HCT116 (cell line): Measurements from ENCODE around the gene AKT3. TPM values are rescaled to one million over a fixed set of nuclear protein-coding genes. Genes with fewer than 3 reads are reported as not detected.

Experiments
- ATAC-seq: fragments of 200-7000 bp; cut with Tn5 transposase; 2 replicates; pipeline ENCODE4 v1.9.1; 2020; ENCODE audit warnings: mild to moderate bottlenecking, moderate library complexity
- BruUV-seq: library from RNA; stranded (reverse); fragments of 400-500 nt; replicated peaks from 2 replicates; lab custom pipeline; 2021; lab: Mats Ljungman, UMichigan
- CTCF ChIA-PET: fragments of 300-600 bp; sonication (Branson Sonifier 250); formaldehyde crosslinking; loops from one replicate; lab custom pipeline; 2021; ENCODE audit warnings: antibody characterized with exemption; lab: Charles Lee
- POLR2A ChIA-PET: fragments of 300-600, 350-600 bp; sonication (Branson Sonifier 250); formaldehyde crosslinking; loops from one replicate; lab custom pipeline; 2021; ENCODE audit warnings: antibody characterized with exemption; lab: Charles Lee
- RAD21 ChIA-PET, 2 experiments: fragments of 300-600 bp; sonication (Branson Sonifier 250); formaldehyde crosslinking; loops; one replicate each; lab custom pipeline; 2023; ENCODE audit warnings: low total read pairs in 2 of 2; ENCODE audit not compliant: uncharacterized antibody in 2 of 2, unreplicated experiment in 2 of 2, low non-redundant PET in 1 of 2; lab: Charles Lee
- DNase-seq: peaks from one replicate; pipeline ENCODE4 v3.0.0-alpha.2; 2010; ENCODE audit warnings: low read depth, low spot score
- H2AFZ ChIP-seq: fragments of 200-600 bp; shearing (Covaris generic), sonication (generic); 2 replicates; pipeline ENCODE4 v1.6.1; 2017; ENCODE audit warnings: low read depth, mixed run types, mixed read lengths, antibody characterized with exemption, low read length; ENCODE audit not compliant: poor library complexity, severe bottlenecking
- H3K27ac ChIP-seq: 2 replicates; pipeline ENCODE4 v1.5.1; 2012; ENCODE audit warnings: low read depth, low read length
- H3K27me3 ChIP-seq: fragments of 200-600 bp; sonication (generic); 2 replicates; pipeline ENCODE4 v1.6.1; 2016; ENCODE audit warnings: mixed run types, low read length, mixed read lengths; ENCODE audit not compliant: insufficient read depth
- H3K36me3 ChIP-seq, 2 experiments: fragments of 200-500 bp in 1 of 2; fragments of 200-600 bp in 1 of 2; sonication (Bioruptor generic) in 1 of 2; sonication (generic) in 1 of 2; 2 replicates each; pipeline versions ENCODE4 v1.5.1 to v1.6.1; 2014 to 2016; ENCODE audit warnings: low read length in 2 of 2, inconsistent platforms in 1 of 2, mixed read lengths in 1 of 2, mixed run types in 1 of 2; ENCODE audit not compliant: insufficient read depth in 2 of 2, control insufficient read depth in 1 of 2
- H3K4me1 ChIP-seq, 2 experiments: fragments of 200-600 bp in 1 of 2; sonication (generic) in 1 of 2; 2 replicates each; pipeline versions ENCODE4 v1.5.1 to v1.6.1; 2012 to 2017; ENCODE audit warnings: low read length in 2 of 2, inconsistent platforms in 1 of 2, mild to moderate bottlenecking in 1 of 2, mixed read lengths in 1 of 2, mixed run types in 1 of 2, moderate library complexity in 1 of 2; ENCODE audit not compliant: insufficient read depth in 2 of 2, control insufficient read depth in 1 of 2
- H3K4me2 ChIP-seq: fragments of 200-600 bp; sonication (generic); 2 replicates; pipeline ENCODE4 v1.6.1; 2017; ENCODE audit warnings: mixed run types, low read length, mixed read lengths
- H3K4me3 ChIP-seq, 2 experiments: fragments of 200-600 bp in 1 of 2; sonication (generic) in 1 of 2; replicated peaks in 1 of 2; 2 replicates each; pipeline ENCODE4 v1.5.1; 2011 to 2016; ENCODE audit warnings: low read length in 2 of 2, control low read depth in 1 of 2, low read depth in 1 of 2, mild to moderate bottlenecking in 1 of 2, mixed read lengths in 1 of 2, mixed run types in 1 of 2
- H3K79me2 ChIP-seq: fragments of 200-600 bp; sonication (generic); 2 replicates; pipeline ENCODE4 v1.6.1; 2017; ENCODE audit warnings: mild to moderate bottlenecking, mixed run types, low read length, moderate library complexity, mixed read lengths; ENCODE audit not compliant: insufficient read depth
- H3K9ac ChIP-seq: fragments of 200-600 bp; sonication (generic); 2 replicates; pipeline ENCODE4 v1.6.1; 2016; ENCODE audit warnings: low read length, mixed read lengths
- H3K9me2 ChIP-seq: fragments of 200-600 bp; sonication (generic), shearing (Covaris generic); 2 replicates; pipeline ENCODE4 v1.6.1; 2017; ENCODE audit warnings: mixed run types, mild to moderate bottlenecking, moderate library complexity; ENCODE audit not compliant: insufficient read depth
- H3K9me3 ChIP-seq, 2 experiments: fragments of 200-500 bp in 1 of 2; fragments of 200-600 bp in 1 of 2; sonication (Bioruptor generic) in 1 of 2; sonication (generic) in 1 of 2; 2 replicates each; pipeline ENCODE4 v1.6.1; 2014 to 2017; ENCODE audit warnings: low read length in 2 of 2, mixed read lengths in 2 of 2, inconsistent platforms in 1 of 2, low read depth in 1 of 2, mild to moderate bottlenecking in 1 of 2, mixed run types in 1 of 2, moderate library complexity in 1 of 2; ENCODE audit not compliant: control insufficient read depth in 1 of 2, insufficient read depth in 1 of 2
- H4K20me1 ChIP-seq: fragments of 200-600 bp; sonication (generic), shearing (Covaris generic); 2 replicates; pipeline ENCODE4 v1.6.1; 2017; ENCODE audit warnings: mixed run types, mild to moderate bottlenecking, moderate library complexity; ENCODE audit not compliant: insufficient read depth
- ATF3 ChIP-seq: IDR thresholded peaks from 2 replicates; pipeline ENCODE4 v1.6.1; 2012
- CBX3 ChIP-seq: IDR thresholded peaks from 2 replicates; pipeline ENCODE4 v1.6.1; 2012; ENCODE audit warnings: low read depth
- CEBPB ChIP-seq: IDR thresholded peaks from 2 replicates; pipeline ENCODE4 v1.6.1; 2012; ENCODE audit warnings: low read depth
- CTCF ChIP-seq, 3 experiments: fragments of 200-600 bp in 1 of 3; sonication (generic) in 1 of 3; IDR thresholded peaks in 2 of 3; conservative IDR thresholded peaks in 1 of 3; 2 replicates each; pipeline ENCODE4 v1.5.1; 2012 to 2017; ENCODE audit warnings: low read depth in 2 of 3, low read length in 2 of 3, antibody characterized with exemption in 1 of 3, borderline replicate concordance in 1 of 3, control low read depth in 1 of 3, mild to moderate bottlenecking in 1 of 3, mixed read lengths in 1 of 3, mixed run types in 1 of 3, moderate library complexity in 1 of 3; ENCODE audit not compliant: insufficient read depth in 1 of 3
- EGR1 ChIP-seq: IDR thresholded peaks from 2 replicates; pipeline ENCODE4 v1.6.1; 2012; ENCODE audit warnings: low read depth
- ELF1 ChIP-seq: IDR thresholded peaks from 2 replicates; pipeline ENCODE4 v1.6.1; 2012; ENCODE audit warnings: low read depth, borderline replicate concordance
- EZH2phosphoT487 ChIP-seq: fragments of 200-600 bp; IDR thresholded peaks from 2 replicates; pipeline ENCODE4 v1.6.1; 2018; ENCODE audit warnings: antibody characterized with exemption, borderline replicate concordance
- FOSL1 ChIP-seq: IDR thresholded peaks from 2 replicates; pipeline ENCODE4 v1.6.1; 2012; ENCODE audit warnings: low read depth
- JUND ChIP-seq: IDR thresholded peaks from 2 replicates; pipeline ENCODE4 v1.6.1; 2012
- POLR2A ChIP-seq: IDR thresholded peaks from 2 replicates; pipeline ENCODE4 v1.7.0; 2011; ENCODE audit warnings: borderline replicate concordance; ENCODE audit not compliant: insufficient read depth, insufficient read length; ENCODE audit errors: extremely low read depth
- POLR2AphosphoS5 ChIP-seq: IDR thresholded peaks from 2 replicates; pipeline ENCODE4 v1.6.1; 2011; ENCODE audit warnings: mild to moderate bottlenecking, low read depth, low read length, moderate library complexity
- RAD21 ChIP-seq: IDR thresholded peaks from 2 replicates; pipeline ENCODE4 v1.6.1; 2012; ENCODE audit warnings: low read depth, mild to moderate bottlenecking
- SIN3A ChIP-seq: IDR thresholded peaks from 2 replicates; pipeline ENCODE4 v1.6.1; 2012; ENCODE audit warnings: low read depth
- SRF ChIP-seq: IDR thresholded peaks from 2 replicates; pipeline ENCODE4 v1.6.1; 2012; ENCODE audit warnings: low read depth
- YY1 ChIP-seq: IDR thresholded peaks from 2 replicates; pipeline ENCODE4 v1.6.1; 2011; ENCODE audit warnings: low read length, low read depth, moderate library complexity, mild to moderate bottlenecking; ENCODE audit not compliant: insufficient replicate concordance; ENCODE audit errors: extremely low read depth
- ZBTB33 ChIP-seq: IDR thresholded peaks from 2 replicates; pipeline ENCODE4 v1.6.1; 2011; ENCODE audit warnings: mild to moderate bottlenecking, low read length, moderate library complexity; ENCODE audit not compliant: insufficient replicate concordance; ENCODE audit errors: extremely low read depth
- ZNF274 ChIP-seq: fragments of 200-500 bp; sonication (Bioruptor generic); IDR thresholded peaks from 2 replicates; pipeline ENCODE4 v1.6.1; 2014; ENCODE audit warnings: mild to moderate bottlenecking, low read depth, low read length, inconsistent platforms
- intact Hi-C: fragments of 100-400 bp; cut with micrococcal nuclease; formaldehyde crosslinking; loops from 2 replicates; pipeline ENCODE4 v1.10.0; 2022
- total RNA-seq: library from RNA; stranded (reverse); gene quantifications from one replicate; pipeline ENCODE4 v1.2.1, GENCODE V29; 2021; ENCODE audit not compliant: unreplicated experiment
- TF ChIP-seq, protein P1 (sequence below): IDR thresholded peaks from 2 replicates; pipeline ENCODE4 v1.6.1; 2012; ENCODE audit warnings: low read depth
- TF ChIP-seq, protein P2 (sequence below): IDR thresholded peaks from 2 replicates; pipeline ENCODE4 v1.6.1; 2012

Gene AKT3
- total RNA-seq, 1 experiment from 2014 or later: 0.49 TPM

DNA sequence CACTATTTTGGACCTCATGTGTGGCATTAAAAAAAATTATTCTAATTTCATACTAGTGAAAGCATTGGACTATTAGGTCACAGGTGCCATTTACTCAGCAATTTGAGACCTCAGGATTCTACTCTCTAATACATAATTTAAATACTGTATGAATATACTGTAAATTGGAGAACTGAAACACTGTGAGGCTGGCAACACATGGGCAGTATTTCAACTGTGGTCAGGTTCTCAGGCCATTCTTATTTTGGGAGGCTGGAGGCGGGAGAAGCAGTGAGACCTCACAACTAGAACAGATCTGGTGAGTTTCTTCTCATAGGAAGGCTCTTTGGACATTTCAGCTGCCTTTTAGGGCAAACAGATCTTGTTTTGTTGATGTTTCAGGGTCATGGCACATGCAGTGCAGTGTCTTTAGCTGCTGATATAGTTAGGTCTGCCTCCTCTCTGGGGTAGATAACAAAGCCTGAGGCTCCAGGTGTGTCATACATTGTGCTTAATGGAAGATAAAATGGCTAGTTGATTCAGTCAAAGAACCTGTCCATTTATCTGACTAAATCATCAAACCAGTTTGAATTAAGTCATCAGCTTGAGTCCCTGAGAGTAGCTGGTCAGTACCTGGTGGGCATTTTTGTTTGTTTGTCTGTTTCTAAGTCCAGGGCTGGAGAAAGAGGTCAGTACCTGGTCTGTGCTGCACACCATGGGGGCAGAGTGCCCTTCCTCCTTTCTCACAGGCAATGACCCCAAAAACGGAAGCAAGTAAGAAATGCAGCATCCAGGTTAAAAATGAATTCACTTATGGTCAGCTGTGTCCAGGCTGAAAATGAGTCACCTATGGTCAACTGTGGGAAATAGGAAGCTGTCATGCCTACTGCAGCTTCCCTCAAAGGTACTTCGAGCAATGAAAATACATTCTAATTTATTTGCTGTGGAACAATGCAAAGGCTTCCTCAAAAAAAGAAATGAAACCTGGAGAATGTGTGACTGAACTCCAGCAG is 378.0 kb downstream of the AKT3 start:
- no peak overlapping the region for H3K4me3 ChIP-seq
- no peaks in the 10 kb centered on the region for H3K9me2 ChIP-seq
- H2AFZ ChIP-seq: no peak overlapping the region
- H3K27ac ChIP-seq: no peak overlapping the region
- intact Hi-C loops: no loop called here
- ATAC-seq: no peak
- ChIA-PET RAD21 (no interaction called here), CTCF (no interaction called here), POLR2A (no interaction called here)
- no peaks in the 10 kb centered on the region for H3K9me3 ChIP-seq
- no peak overlapping the region for H3K4me2 ChIP-seq
- H3K27me3 ChIP-seq: no peaks in the 10 kb centered on the region
- DNase-seq: no peak
- no peaks in the 10 kb centered on the region for H4K20me1 ChIP-seq
- no peaks in the 10 kb centered on the region for H3K79me2 ChIP-seq
- H3K36me3 ChIP-seq: no peaks in the 10 kb centered on the region
- H3K4me1 ChIP-seq: no peaks in the 10 kb centered on the region
- no peak overlapping the region for H3K9ac ChIP-seq
- TF ChIP-seq JUND (no peak), ZNF274 (no peak), SIN3A (no peak), ELF1 (no peak), CEBPB (no peak), ZBTB33 (no peak), POLR2AphosphoS5 (no peak), RAD21 (no peak), SRF (no peak), CBX3 (no peak), FOSL1 (no peak), POLR2A (no peak), YY1 (no peak), CTCF (IDR thresholded peaks at IDR 0.05 in 2 of 3, conservative IDR thresholded peaks at IDR 0.05 in 1 of 3; ENCODE audit: borderline replicate concordance in 1 of 3, insufficient read depth in 1 of 3, low read depth in 2 of 3, low read length in 2 of 3) (no peak), EZH2phosphoT487 (no peak), EGR1 (no peak), ATF3 (no peak)
- TF ChIP-seq, protein P1, sequence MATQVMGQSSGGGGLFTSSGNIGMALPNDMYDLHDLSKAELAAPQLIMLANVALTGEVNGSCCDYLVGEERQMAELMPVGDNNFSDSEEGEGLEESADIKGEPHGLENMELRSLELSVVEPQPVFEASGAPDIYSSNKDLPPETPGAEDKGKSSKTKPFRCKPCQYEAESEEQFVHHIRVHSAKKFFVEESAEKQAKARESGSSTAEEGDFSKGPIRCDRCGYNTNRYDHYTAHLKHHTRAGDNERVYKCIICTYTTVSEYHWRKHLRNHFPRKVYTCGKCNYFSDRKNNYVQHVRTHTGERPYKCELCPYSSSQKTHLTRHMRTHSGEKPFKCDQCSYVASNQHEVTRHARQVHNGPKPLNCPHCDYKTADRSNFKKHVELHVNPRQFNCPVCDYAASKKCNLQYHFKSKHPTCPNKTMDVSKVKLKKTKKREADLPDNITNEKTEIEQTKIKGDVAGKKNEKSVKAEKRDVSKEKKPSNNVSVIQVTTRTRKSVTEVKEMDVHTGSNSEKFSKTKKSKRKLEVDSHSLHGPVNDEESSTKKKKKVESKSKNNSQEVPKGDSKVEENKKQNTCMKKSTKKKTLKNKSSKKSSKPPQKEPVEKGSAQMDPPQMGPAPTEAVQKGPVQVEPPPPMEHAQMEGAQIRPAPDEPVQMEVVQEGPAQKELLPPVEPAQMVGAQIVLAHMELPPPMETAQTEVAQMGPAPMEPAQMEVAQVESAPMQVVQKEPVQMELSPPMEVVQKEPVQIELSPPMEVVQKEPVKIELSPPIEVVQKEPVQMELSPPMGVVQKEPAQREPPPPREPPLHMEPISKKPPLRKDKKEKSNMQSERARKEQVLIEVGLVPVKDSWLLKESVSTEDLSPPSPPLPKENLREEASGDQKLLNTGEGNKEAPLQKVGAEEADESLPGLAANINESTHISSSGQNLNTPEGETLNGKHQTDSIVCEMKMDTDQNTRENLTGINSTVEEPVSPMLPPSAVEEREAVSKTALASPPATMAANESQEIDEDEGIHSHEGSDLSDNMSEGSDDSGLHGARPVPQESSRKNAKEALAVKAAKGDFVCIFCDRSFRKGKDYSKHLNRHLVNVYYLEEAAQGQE: no peak
- TF ChIP-seq, protein P2, sequence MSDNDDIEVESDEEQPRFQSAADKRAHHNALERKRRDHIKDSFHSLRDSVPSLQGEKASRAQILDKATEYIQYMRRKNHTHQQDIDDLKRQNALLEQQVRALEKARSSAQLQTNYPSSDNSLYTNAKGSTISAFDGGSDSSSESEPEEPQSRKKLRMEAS: no peak
- BruUV-seq: no TSS peak
